A549 (cell line): ENCODE data around the gene AAK1. TPM values are rescaled to one million over a fixed set of nuclear protein-coding genes. Genes with fewer than 3 reads are reported as not detected.

Experiments used
- ATAC-seq, 2 experiments: fragments of 200-7000 bp in 1 of 2; fragments of >200 bp in 1 of 2; cut with Nextera tagmentation in 1 of 2; cut with Tn5 transposase in 1 of 2; 3 replicates each; pipeline versions ENCODE4 v1.8.0 to v1.9.1; 2018 to 2020; ENCODE audit warnings: mild to moderate bottlenecking in 1 of 2, moderate library complexity in 1 of 2
- CTCF ChIA-PET: fragments of 300-600 bp; sonication (Branson Sonifier 250); formaldehyde crosslinking; extraction: SDS; loops from one replicate; lab custom pipeline; 2021; ENCODE audit warnings: antibody characterized with exemption, inconsistent platforms; lab: Yijun Ruan, JAX
- POLR2A ChIA-PET: fragments of 350-600 bp; formaldehyde crosslinking; extraction: SDS; loops from one replicate; lab custom pipeline; 2021; ENCODE audit warnings: antibody characterized with exemption, inconsistent platforms; lab: Yijun Ruan, JAX
- DNase-seq, 2 experiments: peaks; one replicate each; pipeline versions ENCODE4 v3.0.0 to v3.0.0-alpha.2; 2011 to 2016; ENCODE audit warnings: low read depth in 1 of 2, low spot score in 1 of 2
- FAIRE-seq: peaks from 2 replicates; lab custom pipeline; 2011; peaks lifted over from hg19 to GRCh38; lab: Jason Lieb, UNC
- H3K27ac ChIP-seq, 2 experiments: fragments of >200 bp; sonication (Bioruptor Twin); formaldehyde crosslinking; 3 replicates each; pipeline ENCODE4 v1.5.1; 2016 to 2017
- H3K4me1 ChIP-seq: fragments of >200 bp; sonication (Bioruptor Twin); formaldehyde crosslinking; 3 replicates; pipeline ENCODE4 v1.6.1; 2016
- H3K4me2 ChIP-seq: fragments of >200 bp; sonication (Bioruptor Twin); formaldehyde crosslinking; 3 replicates; pipeline ENCODE4 v1.6.1; 2016
- H3K4me3 ChIP-seq: fragments of >200 bp; sonication (Bioruptor Twin); formaldehyde crosslinking; 3 replicates; pipeline ENCODE4 v1.5.1; 2016
- H3K9me3 ChIP-seq: fragments of >200 bp; sonication (Bioruptor Twin); formaldehyde crosslinking; 3 replicates; pipeline ENCODE4 v1.6.1; 2016
- CTCF ChIP-seq: fragments of >200 bp; sonication (Bioruptor Twin); formaldehyde crosslinking; IDR thresholded peaks from 3 replicates; pipeline ENCODE4 v1.5.1; 2016
- EHMT2 ChIP-seq: fragments of 200-600 bp; sonication (generic); IDR thresholded peaks from 2 replicates; pipeline ENCODE4 v1.6.1; 2016; ENCODE audit warnings: antibody characterized with exemption, low read depth, mild to moderate bottlenecking, moderate library complexity
- GATA3 ChIP-seq: IDR thresholded peaks from 2 replicates; pipeline ENCODE4 v1.6.1; 2012; ENCODE audit warnings: borderline replicate concordance
- HDAC2 ChIP-seq: fragments of 200-600 bp; sonication (generic); IDR thresholded peaks from 2 replicates; pipeline ENCODE4 v1.6.1; 2016
- HOXA7 ChIP-seq: fragments of 250-450 bp; sonication (Bioruptor Pico); IDR thresholded peaks from 2 replicates; pipeline ENCODE4 v1.5.0; 2020; ENCODE audit warnings: mild to moderate bottlenecking, moderate library complexity
- HOXB13 ChIP-seq: fragments of 250-450 bp; sonication (Bioruptor Pico); IDR thresholded peaks from 2 replicates; pipeline ENCODE4 v1.5.0; 2020; ENCODE audit warnings: low read depth, mild to moderate bottlenecking, moderate library complexity
- JUNB ChIP-seq: fragments of >200 bp; sonication (Bioruptor Twin); formaldehyde crosslinking; IDR thresholded peaks from 2 replicates; pipeline ENCODE4 v1.6.1; 2016
- KDM5A ChIP-seq: fragments of 200-600 bp; sonication (generic); IDR thresholded peaks from 2 replicates; pipeline ENCODE4 v1.6.1; 2016; ENCODE audit warnings: antibody characterized with exemption, mild to moderate bottlenecking
- MAFK ChIP-seq: fragments of 450-650 bp; IDR thresholded peaks from 2 replicates; pipeline ENCODE4 v1.6.1; 2014; ENCODE audit not compliant: partially characterized antibody
- MYC ChIP-seq: IDR thresholded peaks from 2 replicates; pipeline ENCODE4 v1.6.1; 2012; ENCODE audit warnings: mild to moderate bottlenecking, inconsistent platforms, low read length, improper control_type of control experiment, borderline replicate concordance
- NPAS2 ChIP-seq: fragments of 250-450 bp; sonication (Bioruptor Pico); IDR thresholded peaks from 2 replicates; pipeline ENCODE4 v1.8.0; 2022; ENCODE audit warnings: mild to moderate bottlenecking, moderate library complexity, borderline replicate concordance
- PBX3 ChIP-seq: IDR thresholded peaks from 2 replicates; pipeline ENCODE4 v1.6.1; 2012
- POLR2AphosphoS2 ChIP-seq: conservative IDR thresholded peaks from 2 replicates; pipeline ENCODE4 v1.6.1; 2012; ENCODE audit warnings: low read length, improper control_type of control experiment, inconsistent platforms
- RFX5 ChIP-seq: fragments of 450-650 bp; IDR thresholded peaks from 2 replicates; pipeline ENCODE4 v1.7.1; 2014; ENCODE audit warnings: antibody characterized with exemption, mild to moderate bottlenecking, moderate library complexity
- SREBF2 ChIP-seq: fragments of 450-650 bp; IDR thresholded peaks from 2 replicates; pipeline ENCODE4 v1.6.1; 2014; ENCODE audit warnings: mild to moderate bottlenecking, moderate library complexity
- TP53 ChIP-seq: fragments of 250-450 bp; sonication (Bioruptor Pico); IDR thresholded peaks from 2 replicates; pipeline ENCODE4 v1.5.0; 2021; ENCODE audit warnings: mild to moderate bottlenecking, moderate library complexity
- ZFP36 ChIP-seq: fragments of 450-650 bp; IDR thresholded peaks from 2 replicates; pipeline ENCODE4 v1.6.1; 2014; ENCODE audit warnings: borderline replicate concordance; ENCODE audit not compliant: partially characterized antibody
- ZNF302 ChIP-seq: fragments of 250-450 bp; sonication (Bioruptor Pico); IDR thresholded peaks from 2 replicates; pipeline ENCODE4 v1.9.0; 2021; ENCODE audit warnings: inconsistent platforms, mild to moderate bottlenecking, moderate library complexity
- WGBS: methylation state at CpG from one replicate; pipeline ENCODE4 v1.1.6; 2017; ENCODE audit errors: missing lambda C conversion rate; 5-methylcytosine and 5-hydroxymethylcytosine counted together
- polyA plus RNA-seq, 4 experiments: library from polyadenylated mRNA; depleted of rRNA in 3 of 4; stranded (reverse); fragments of >200 nt; fragmentation: RNase III in 1 of 4; extraction: RNeasy Plus Mini Kit Qiagen cat#74134 plus additional on column Dnase treatment in 1 of 4; gene quantifications; 2 replicates in 3 of 4; 3 replicates in 1 of 4; pipeline ENCODE4 v1.2.3, GENCODE V29; 2011 to 2017

Gene AAK1
- polyA plus RNA-seq, 2 of the 4 experiments (the other 2 are of a cell fraction): 15.9 to 25.7 TPM

GRCh38 chr2:69521747-69522146 lies 121.8 kb downstream of the AAK1 start:
- POLR2A ChIA-PET: no interaction called here
- DNase-seq: no peak
- no peak for ATAC-seq
- TF ChIP-seq NPAS2 (CRISPR knock-in tag): no peak
- no peak for TF ChIP-seq PBX3
- no peak for TF ChIP-seq JUNB
- no peak for TF ChIP-seq RFX5
- no peak for TF ChIP-seq MAFK
- TF ChIP-seq KDM5A: no peak
- no peak for TF ChIP-seq MYC
- no peak for TF ChIP-seq HOXB13 (CRISPR knock-in tag)
- no peak for TF ChIP-seq SREBF2
- no peak for TF ChIP-seq EHMT2
- TF ChIP-seq POLR2AphosphoS2: no peak
- TF ChIP-seq ZFP36: no peak
- TF ChIP-seq, all 56 proteins: peak for 0
- Histone ChIP-seq H3K9me3 (no peaks in the 10 kb centered on the region), H3K27ac (no peak overlapping the region), H3K4me1 (peaks cover 8% of the 10 kb centered on the region; the same call in 2 of the 3 replicates), H3K4me3 (no peak overlapping the region), H3K4me2 (no peak overlapping the region)
- FAIRE-seq: no peak
- CTCF ChIA-PET: interaction anchor here (1.4 to 1.9 kb wide), 2 partner anchors 11 kb away, joined by 4 read pairs; no protein-coding TSS in a partner anchor
- 91% methylated on average over 2 of the region's 2 CpGs for WGBS

DNA sequence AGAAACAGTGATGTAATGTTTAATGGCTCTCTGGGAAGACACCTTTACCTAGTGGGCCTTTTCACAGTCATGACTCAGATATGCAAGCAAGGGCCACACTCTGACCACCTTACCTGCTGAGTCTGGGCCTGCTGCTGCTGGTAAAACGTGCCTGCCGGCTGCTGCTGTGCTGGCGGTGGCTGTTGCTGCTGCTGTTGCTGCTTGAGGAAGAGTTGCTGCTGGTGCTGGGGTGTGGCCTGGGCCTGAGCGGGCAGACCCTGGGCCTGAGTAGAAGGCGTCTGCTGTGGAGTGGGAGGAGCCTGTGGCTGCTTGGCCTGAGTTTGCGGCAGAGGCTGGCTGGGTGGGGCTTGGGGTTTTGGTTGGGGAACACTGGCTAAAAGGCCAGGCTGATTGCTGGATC lies 124.7 kb downstream of the AAK1 start:
- 87% methylated on average over 6 of the region's 6 CpGs for WGBS
- FAIRE-seq (no peak), ATAC-seq (no peak; a peak in 1 of 6 replicates), DNase-seq (no peak)
- peaks cover 8% of the 10 kb centered on the region; the same call in 2 of the 3 replicates for H3K4me1 ChIP-seq
- H3K4me3 ChIP-seq: no peak overlapping the region
- no peak overlapping the region for H3K27ac ChIP-seq
- no peak for TF ChIP-seq CTCF
- TF ChIP-seq SREBF2: no peak
- no peak for TF ChIP-seq HOXA7 (CRISPR knock-in tag)
- TF ChIP-seq ZNF302 (CRISPR knock-in tag): no peak
- TF ChIP-seq HDAC2: no peak
- TF ChIP-seq GATA3: no peak
- no peak for TF ChIP-seq POLR2AphosphoS2
- no peak for TF ChIP-seq TP53
- no peak overlapping the region for H3K4me2 ChIP-seq
- CTCF ChIA-PET: interaction anchor here (0.7 kb wide), 1 partner anchor 14 kb away, joined by 3 read pairs; no protein-coding TSS in a partner anchor
- no peaks in the 10 kb centered on the region for H3K9me3 ChIP-seq
- POLR2A ChIA-PET: no interaction called here

DNA sequence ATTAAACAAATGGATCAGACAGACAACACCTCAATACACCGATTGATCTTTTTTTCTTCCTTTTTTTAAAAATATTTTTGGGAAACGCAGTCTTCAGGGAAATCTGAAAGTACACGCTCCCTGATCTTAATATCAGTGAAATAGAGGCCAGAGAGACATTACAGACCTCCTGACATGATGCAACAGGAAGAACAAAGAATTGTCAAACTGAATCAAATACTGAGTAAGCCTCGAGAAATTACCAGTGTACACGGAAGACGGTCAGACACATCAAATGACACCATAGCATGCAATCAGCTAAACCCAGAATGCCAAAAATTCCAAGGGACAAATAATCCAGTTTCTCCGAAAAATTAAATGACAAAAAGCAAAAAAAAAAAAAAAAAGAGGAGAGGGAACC lies 126.1 kb downstream of the AAK1 start:
- Histone ChIP-seq H3K27ac (peak overlapping the region; percentile 18 to 30; a peak in 2 of 6 replicates), H3K4me3 (no peak overlapping the region), H3K4me2 (no peak overlapping the region), H3K9me3 (no peaks in the 10 kb centered on the region), H3K4me1 (peaks cover 8% of the 10 kb centered on the region; the same call in 2 of the 3 replicates)
- DNase-seq: no peak
- no peak for ATAC-seq
- ChIA-PET POLR2A (interaction anchor here (0.7 kb wide), 1 partner anchor 736 kb away, joined by 6 read pairs; no protein-coding TSS in a partner anchor), CTCF (interaction anchor here (0.6 to 2.3 kb wide), 5 partner anchors 9 to 650 kb away, joined by 3 to 4 read pairs (median 3); no protein-coding TSS in a partner anchor)
- TF ChIP-seq SREBF2: no peak
- FAIRE-seq: no peak
- 63% methylated on average over 7 of the region's 7 CpGs for WGBS
